DND-41 (cell line): Measurements from ENCODE around the gene ZNF214.

Source experiments
- ATAC-seq: fragments of 200-7000 bp; cut with Tn5 transposase; 3 replicates; pipeline ENCODE4 v1.9.1; 2021; ENCODE audit warnings: low read depth; ENCODE audit not compliant: insufficient read depth
- DNase-seq: peaks from one replicate; pipeline ENCODE4 v3.0.0-alpha.2; 2020
- H2AFZ ChIP-seq: 2 replicates; pipeline ENCODE4 v1.6.0; 2012; ENCODE audit warnings: low read depth, low read length
- H3K27ac ChIP-seq: 2 replicates; pipeline ENCODE4 v1.5.1; 2012; ENCODE audit warnings: low read length, inconsistent platforms
- H3K27me3 ChIP-seq: fragments of 200-600 bp; sonication (generic); 2 replicates; pipeline ENCODE4 v1.6.0; 2012; ENCODE audit warnings: low read length, mild to moderate bottlenecking, inconsistent platforms; ENCODE audit not compliant: insufficient read depth, poor library complexity
- H3K36me3 ChIP-seq: 2 replicates; pipeline ENCODE4 v1.5.1; 2012; ENCODE audit warnings: low read length, inconsistent platforms; ENCODE audit not compliant: insufficient read depth
- H3K4me1 ChIP-seq: 2 replicates; pipeline ENCODE4 v1.5.1; 2012; ENCODE audit warnings: mild to moderate bottlenecking, low read length; ENCODE audit not compliant: insufficient read depth
- H3K4me2 ChIP-seq: 2 replicates; pipeline ENCODE4 v1.6.0; 2012; ENCODE audit warnings: mild to moderate bottlenecking, moderate library complexity, low read length, inconsistent platforms; ENCODE audit not compliant: insufficient read depth
- H3K4me3 ChIP-seq, 2 experiments: fragments of 200-600 bp in 1 of 2; shearing (Covaris generic) in 1 of 2; 2 replicates each; pipeline ENCODE4 v1.5.1; 2012 to 2016; ENCODE audit warnings: inconsistent platforms in 2 of 2, low read length in 2 of 2, mild to moderate bottlenecking in 2 of 2, low read depth in 1 of 2, moderate library complexity in 1 of 2
- H3K79me2 ChIP-seq: 2 replicates; pipeline ENCODE4 v1.6.0; 2012; ENCODE audit warnings: low read length, inconsistent platforms; ENCODE audit not compliant: insufficient read depth
- H3K9ac ChIP-seq: 2 replicates; pipeline ENCODE4 v1.6.0; 2012; ENCODE audit warnings: low read depth, mild to moderate bottlenecking, inconsistent platforms, low read length, moderate library complexity
- H3K9me3 ChIP-seq: 2 replicates; pipeline ENCODE4 v1.5.1; 2012; ENCODE audit warnings: low read length, moderate library complexity, mild to moderate bottlenecking, inconsistent platforms; ENCODE audit not compliant: insufficient read depth, severe bottlenecking
- H4K20me1 ChIP-seq: 2 replicates; pipeline ENCODE4 v1.6.0; 2012; ENCODE audit warnings: low read length; ENCODE audit not compliant: insufficient read depth
- EZH2 ChIP-seq: IDR thresholded peaks from 3 replicates; pipeline ENCODE4 v1.6.1; 2012; ENCODE audit warnings: borderline replicate concordance, low read depth, mild to moderate bottlenecking, moderate library complexity, low read length, inconsistent platforms; ENCODE audit not compliant: severe bottlenecking
- TF ChIP-seq, protein P1 (sequence below): IDR thresholded peaks from 2 replicates; pipeline ENCODE4 v1.5.1; 2012; ENCODE audit warnings: borderline replicate concordance, low read length, moderate library complexity, mild to moderate bottlenecking; ENCODE audit not compliant: poor library complexity, severe bottlenecking; ENCODE audit errors: extremely low read depth

Gene ZNF214

GRCh38 chr11:7019500-7020182 lies 505 bp downstream of the ZNF214 start:
- H3K9ac ChIP-seq = no peak overlapping the region
- H3K27me3 ChIP-seq = no peaks in the 10 kb centered on the region
- H3K4me1 ChIP-seq = no peaks in the 10 kb centered on the region
- no peak overlapping the region for H3K4me2 ChIP-seq
- no peak overlapping the region for H3K4me3 ChIP-seq
- H2AFZ ChIP-seq = no peak overlapping the region
- H3K36me3 ChIP-seq = no peaks in the 10 kb centered on the region
- no peaks in the 10 kb centered on the region for H3K79me2 ChIP-seq
- H3K9me3 ChIP-seq = no peaks in the 10 kb centered on the region
- ATAC-seq (no peak), DNase-seq (no peak)
- no peak overlapping the region for H3K27ac ChIP-seq
- H4K20me1 ChIP-seq = no peaks in the 10 kb centered on the region
- TF ChIP-seq EZH2 = no peak
- TF ChIP-seq, protein P1, sequence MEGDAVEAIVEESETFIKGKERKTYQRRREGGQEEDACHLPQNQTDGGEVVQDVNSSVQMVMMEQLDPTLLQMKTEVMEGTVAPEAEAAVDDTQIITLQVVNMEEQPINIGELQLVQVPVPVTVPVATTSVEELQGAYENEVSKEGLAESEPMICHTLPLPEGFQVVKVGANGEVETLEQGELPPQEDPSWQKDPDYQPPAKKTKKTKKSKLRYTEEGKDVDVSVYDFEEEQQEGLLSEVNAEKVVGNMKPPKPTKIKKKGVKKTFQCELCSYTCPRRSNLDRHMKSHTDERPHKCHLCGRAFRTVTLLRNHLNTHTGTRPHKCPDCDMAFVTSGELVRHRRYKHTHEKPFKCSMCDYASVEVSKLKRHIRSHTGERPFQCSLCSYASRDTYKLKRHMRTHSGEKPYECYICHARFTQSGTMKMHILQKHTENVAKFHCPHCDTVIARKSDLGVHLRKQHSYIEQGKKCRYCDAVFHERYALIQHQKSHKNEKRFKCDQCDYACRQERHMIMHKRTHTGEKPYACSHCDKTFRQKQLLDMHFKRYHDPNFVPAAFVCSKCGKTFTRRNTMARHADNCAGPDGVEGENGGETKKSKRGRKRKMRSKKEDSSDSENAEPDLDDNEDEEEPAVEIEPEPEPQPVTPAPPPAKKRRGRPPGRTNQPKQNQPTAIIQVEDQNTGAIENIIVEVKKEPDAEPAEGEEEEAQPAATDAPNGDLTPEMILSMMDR = no peak

DNA sequence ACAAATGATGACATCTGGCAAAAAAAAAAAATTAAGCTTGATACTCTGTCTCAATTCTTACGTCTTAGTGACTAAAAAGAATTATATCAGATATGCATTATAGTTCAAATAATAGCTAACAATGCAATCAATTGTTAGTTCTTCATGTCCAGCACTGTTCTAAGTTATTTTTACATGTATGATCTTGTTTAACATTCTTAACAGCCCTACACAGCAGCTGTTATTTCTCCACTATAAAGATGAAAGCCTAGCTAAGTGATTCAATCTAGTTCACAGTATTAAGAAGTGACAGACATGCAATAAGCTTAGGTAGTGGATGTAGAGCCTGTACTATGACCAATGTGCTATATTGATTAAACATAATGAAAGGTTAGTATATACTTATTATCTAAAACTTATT lies 4.1 kb downstream of the ZNF214 start:
- Histone ChIP-seq H3K4me1 (no peaks in the 10 kb centered on the region), H3K27me3 (no peaks in the 10 kb centered on the region), H3K4me2 (no peak overlapping the region), H3K36me3 (no peaks in the 10 kb centered on the region), H3K27ac (no peak overlapping the region), H2AFZ (no peak overlapping the region), H3K9me3 (no peaks in the 10 kb centered on the region), H3K9ac (no peak overlapping the region), H3K4me3 (no peak overlapping the region), H3K79me2 (no peaks in the 10 kb centered on the region), H4K20me1 (no peaks in the 10 kb centered on the region)
- DNase-seq (no peak), ATAC-seq (no peak)
- no peak for TF ChIP-seq EZH2
- TF ChIP-seq, protein P1 = no peak

- DNase-seq (no peak), ATAC-seq (no peak)
- no peaks in the 10 kb centered on the region for H3K36me3 ChIP-seq
- H3K27me3 ChIP-seq = no peaks in the 10 kb centered on the region
- no peak overlapping the region for H2AFZ ChIP-seq
- H3K4me2 ChIP-seq = no peak overlapping the region
- H3K9ac ChIP-seq = no peak overlapping the region
- no peaks in the 10 kb centered on the region for H3K4me1 ChIP-seq
- no peaks in the 10 kb centered on the region for H3K79me2 ChIP-seq
- TF ChIP-seq EZH2 = no peak
- TF ChIP-seq, protein P1 = no peak
- no peak overlapping the region for H3K27ac ChIP-seq
- H3K4me3 ChIP-seq = no peak overlapping the region
- no peaks in the 10 kb centered on the region for H4K20me1 ChIP-seq
- no peaks in the 10 kb centered on the region for H3K9me3 ChIP-seq
Measured at GRCh38 chr11:7014118-7014517, 6.0 kb downstream of the ZNF214 start.
